Activated B cell treated with CpG ODN at 0.5 μM for 24 hours (primary cell): ENCODE measurements around the gene GET4. TPM values are rescaled to one million over a fixed set of nuclear protein-coding genes. Genes with fewer than 3 reads are reported as not detected.

Experiments
- ATAC-seq: fragments of 200-7000 bp; cut with Tn5 transposase; one replicate; pipeline ENCODE4 v1.10.0; 2021; ENCODE audit warnings: low read depth, mild to moderate bottlenecking, moderate library complexity
- CTCF ChIA-PET: fragments of 350-600 bp; sonication (Branson Sonifier 250); formaldehyde crosslinking; loops from one replicate; lab custom pipeline; 2021; ENCODE audit warnings: antibody characterized with exemption; lab: Charles Lee
- POLR2A ChIA-PET: fragments of 350-600 bp; sonication (Branson Sonifier 250); formaldehyde crosslinking; loops from one replicate; lab custom pipeline; 2021; ENCODE audit warnings: antibody characterized with exemption; lab: Charles Lee
- DNase-seq: peaks from one replicate; pipeline ENCODE4 v3.0.0; 2022
- H3K27ac Mint-ChIP-seq: one replicate; pipeline ENCODE4 v1.8.0; 2020; ENCODE audit warnings: mixed read lengths
- H3K27me3 Mint-ChIP-seq: one replicate; pipeline ENCODE4 v1.8.0; 2021; ENCODE audit warnings: mixed read lengths
- H3K36me3 Mint-ChIP-seq: one replicate; pipeline ENCODE4 v1.8.0; 2021; ENCODE audit warnings: low read depth, mixed read lengths
- H3K4me1 Mint-ChIP-seq: one replicate; pipeline ENCODE4 v1.8.0; 2021; ENCODE audit warnings: mixed read lengths
- H3K4me3 Mint-ChIP-seq: one replicate; pipeline ENCODE4 v1.8.0; 2020; ENCODE audit warnings: mild to moderate bottlenecking, mixed read lengths
- H3K9me3 Mint-ChIP-seq: one replicate; pipeline ENCODE4 v1.8.0; 2020; ENCODE audit warnings: mixed read lengths
- intact Hi-C: fragments of 100-400 bp; cut with micrococcal nuclease; formaldehyde crosslinking; loops from one replicate; pipeline ENCODE4 v1.15.1; 2024
- total RNA-seq: library from RNA; stranded (reverse); gene quantifications from 2 replicates; pipeline ENCODE4 v1.2.3, GENCODE V29; 2022
- TF ChIP-seq, protein P1 (sequence below): fragments of 200-600 bp; IDR thresholded peaks from one replicate; pipeline ENCODE4 v1.8.0; 2022; ENCODE audit warnings: antibody characterized with exemption, mild to moderate bottlenecking

Gene GET4
- total RNA-seq, 1 donor from 2014 or later = 41.4 TPM

DNA sequence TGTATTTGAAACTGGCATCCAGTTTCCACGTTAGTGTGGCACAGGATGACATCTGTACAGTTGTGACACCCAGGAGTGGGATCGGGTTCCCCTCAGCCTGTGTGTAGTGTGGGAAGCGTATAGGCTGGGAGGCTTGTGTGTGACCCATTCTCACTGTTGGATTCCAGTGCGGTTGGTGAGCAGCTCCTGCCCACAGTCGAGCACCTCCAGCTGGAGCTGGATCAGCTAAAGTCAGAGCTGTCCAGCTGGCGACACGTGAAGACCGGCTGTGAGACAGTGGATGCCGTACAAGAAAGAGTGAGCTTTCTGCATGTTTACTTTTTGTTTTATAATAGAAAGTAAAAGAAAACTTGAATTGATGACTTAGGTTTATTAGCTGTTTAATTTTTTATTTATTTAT is 18.7 kb upstream of the GET4 start:
- Mint-ChIP-seq H3K4me1 (no peaks in the 10 kb centered on the region), H3K27me3 (no peaks in the 10 kb centered on the region), H3K27ac (no peak overlapping the region), H3K36me3 (peaks cover 93% of the 10 kb centered on the region), H3K9me3 (no peaks in the 10 kb centered on the region), H3K4me3 (no peak overlapping the region)
- intact Hi-C loops = no loop called here
- ChIA-PET CTCF (no interaction called here), POLR2A (no interaction called here)
- no peak for DNase-seq
- ATAC-seq = no peak
- TF ChIP-seq, protein P1, sequence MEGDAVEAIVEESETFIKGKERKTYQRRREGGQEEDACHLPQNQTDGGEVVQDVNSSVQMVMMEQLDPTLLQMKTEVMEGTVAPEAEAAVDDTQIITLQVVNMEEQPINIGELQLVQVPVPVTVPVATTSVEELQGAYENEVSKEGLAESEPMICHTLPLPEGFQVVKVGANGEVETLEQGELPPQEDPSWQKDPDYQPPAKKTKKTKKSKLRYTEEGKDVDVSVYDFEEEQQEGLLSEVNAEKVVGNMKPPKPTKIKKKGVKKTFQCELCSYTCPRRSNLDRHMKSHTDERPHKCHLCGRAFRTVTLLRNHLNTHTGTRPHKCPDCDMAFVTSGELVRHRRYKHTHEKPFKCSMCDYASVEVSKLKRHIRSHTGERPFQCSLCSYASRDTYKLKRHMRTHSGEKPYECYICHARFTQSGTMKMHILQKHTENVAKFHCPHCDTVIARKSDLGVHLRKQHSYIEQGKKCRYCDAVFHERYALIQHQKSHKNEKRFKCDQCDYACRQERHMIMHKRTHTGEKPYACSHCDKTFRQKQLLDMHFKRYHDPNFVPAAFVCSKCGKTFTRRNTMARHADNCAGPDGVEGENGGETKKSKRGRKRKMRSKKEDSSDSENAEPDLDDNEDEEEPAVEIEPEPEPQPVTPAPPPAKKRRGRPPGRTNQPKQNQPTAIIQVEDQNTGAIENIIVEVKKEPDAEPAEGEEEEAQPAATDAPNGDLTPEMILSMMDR = no peak

DNA sequence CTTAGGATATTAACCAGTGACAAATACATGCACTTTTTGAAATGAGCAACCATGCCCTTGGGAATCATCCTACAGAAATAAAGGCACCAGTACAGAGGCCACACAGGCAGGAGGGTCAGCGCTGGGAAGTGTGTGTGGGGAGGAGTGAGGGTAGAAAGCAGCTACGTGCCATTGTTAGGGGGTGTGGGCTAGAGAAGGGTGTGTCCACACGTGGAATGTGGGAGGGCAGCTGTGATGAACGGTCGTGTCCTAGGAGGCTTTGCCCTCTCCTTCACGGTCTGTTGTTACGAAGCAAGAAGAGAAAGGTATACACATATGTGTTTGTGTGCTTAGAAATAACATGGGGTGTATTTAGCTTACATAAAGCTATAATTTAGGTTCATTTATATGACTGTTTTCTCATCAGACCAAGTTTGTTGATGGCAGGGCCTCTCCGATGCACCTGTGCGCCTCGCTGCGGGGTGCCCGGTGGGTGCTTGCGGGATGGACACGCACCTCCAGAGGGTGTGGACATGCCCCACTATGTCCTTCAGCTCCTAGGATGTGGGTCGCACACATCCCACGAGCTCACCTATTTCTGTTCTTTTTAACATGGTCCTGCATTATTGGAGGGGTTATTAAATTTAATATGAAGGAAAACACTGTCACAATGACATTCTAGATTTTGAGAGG is 16.9 kb upstream of the GET4 start:
- TF ChIP-seq, protein P1 = no peak
- no peaks in the 10 kb centered on the region for H3K27me3 Mint-ChIP-seq
- ATAC-seq (no peak), DNase-seq (no peak)
- H3K27ac Mint-ChIP-seq = no peak overlapping the region
- intact Hi-C loops = no loop called here
- peaks cover 85% of the 10 kb centered on the region for H3K36me3 Mint-ChIP-seq
- ChIA-PET CTCF (no interaction called here), POLR2A (interaction anchor here (0.6 to 0.7 kb wide), 2 partner anchors 28 to 59 kb away, joined by 3 to 5 read pairs; no protein-coding TSS in a partner anchor)
- H3K9me3 Mint-ChIP-seq = no peaks in the 10 kb centered on the region
- no peaks in the 10 kb centered on the region for H3K4me1 Mint-ChIP-seq
- H3K4me3 Mint-ChIP-seq = no peak overlapping the region

DNA sequence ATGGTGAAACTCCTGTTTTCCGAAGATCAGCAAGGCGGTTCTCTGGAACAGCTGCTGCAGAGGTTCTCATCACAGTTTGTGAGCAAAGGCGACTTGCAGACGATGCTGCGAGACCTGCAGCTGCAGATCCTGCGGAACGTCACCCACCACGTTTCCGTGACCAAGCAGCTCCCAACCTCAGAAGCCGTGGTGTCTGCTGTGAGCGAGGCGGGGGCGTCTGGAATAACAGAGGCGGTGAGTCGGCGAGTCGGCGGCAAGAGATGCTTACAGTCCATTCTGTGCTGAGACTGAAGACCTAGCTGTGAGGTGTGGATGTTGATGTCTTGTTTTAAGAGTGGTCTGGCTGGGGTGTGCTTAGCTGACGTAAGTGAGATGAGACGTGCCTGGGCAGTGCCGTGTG is 16.2 kb upstream of the GET4 start:
- peaks cover 84% of the 10 kb centered on the region for H3K36me3 Mint-ChIP-seq
- POLR2A ChIA-PET = interaction anchor here (0.7 kb wide), 1 partner anchor 28 kb away, joined by 3 read pairs; no protein-coding TSS in a partner anchor
- DNase-seq = no peak

DNA sequence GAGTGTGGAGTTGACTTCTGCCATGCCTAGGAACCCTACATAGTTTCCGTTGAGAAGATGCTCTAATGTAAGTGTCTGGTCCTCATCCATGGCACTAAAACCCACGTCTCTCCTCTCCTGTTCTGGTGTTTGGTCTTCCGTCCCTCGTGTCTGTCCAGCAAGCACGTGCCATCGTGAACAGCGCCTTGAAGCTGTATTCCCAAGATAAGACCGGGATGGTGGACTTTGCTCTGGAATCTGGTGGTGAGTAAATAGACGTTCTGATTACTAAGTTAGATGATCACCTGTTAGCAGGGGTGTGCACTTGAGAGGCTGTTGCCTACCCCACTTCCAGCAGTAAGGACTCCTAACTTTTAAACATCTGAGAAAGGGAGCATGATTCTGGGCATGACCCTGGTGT is 15.1 kb upstream of the GET4 start:
- ChIA-PET POLR2A (no interaction called here), CTCF (no interaction called here)
- TF ChIP-seq, protein P1 = no peak
- Mint-ChIP-seq H3K9me3 (no peaks in the 10 kb centered on the region), H3K4me1 (no peaks in the 10 kb centered on the region), H3K27me3 (no peaks in the 10 kb centered on the region), H3K27ac (no peak overlapping the region), H3K36me3 (peaks cover 84% of the 10 kb centered on the region), H3K4me3 (no peak overlapping the region)
- DNase-seq = no peak
- intact Hi-C loops = no loop called here
- no peak for ATAC-seq

More for the DNA sequence above, 16.2 kb upstream of the GET4 start:
- H3K27ac Mint-ChIP-seq = no peak overlapping the region
- H3K4me1 Mint-ChIP-seq = no peaks in the 10 kb centered on the region
- no peaks in the 10 kb centered on the region for H3K27me3 Mint-ChIP-seq
- intact Hi-C loops = no loop called here
- CTCF ChIA-PET = no interaction called here
- TF ChIP-seq, protein P1 = no peak
- no peaks in the 10 kb centered on the region for H3K9me3 Mint-ChIP-seq
- no peak for ATAC-seq
- no peak overlapping the region for H3K4me3 Mint-ChIP-seq

DNA sequence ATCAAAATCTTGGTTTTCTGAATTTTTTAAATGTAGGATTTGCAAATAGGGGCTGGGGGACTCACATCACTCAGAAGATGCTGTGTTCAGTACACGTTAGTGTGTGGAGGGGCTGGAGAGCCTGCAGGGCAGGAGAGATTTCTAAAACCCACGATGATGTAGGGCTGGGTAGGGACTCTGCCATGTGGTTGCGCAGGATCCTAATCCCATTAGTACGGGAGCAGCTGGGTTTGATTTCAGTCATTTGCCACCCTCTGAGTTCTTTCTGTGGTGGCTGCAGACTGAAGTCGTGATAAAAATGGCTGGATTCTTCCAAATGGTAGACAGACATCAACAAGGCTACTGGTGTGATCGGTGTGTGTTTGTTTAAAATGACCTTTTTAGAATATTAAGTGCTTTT is 14.2 kb upstream of the GET4 start:
- no peak overlapping the region for H3K27ac Mint-ChIP-seq
- TF ChIP-seq, protein P1 = no peak
- DNase-seq (no peak), ATAC-seq (no peak)
- intact Hi-C loops = no loop called here
- H3K4me1 Mint-ChIP-seq = no peaks in the 10 kb centered on the region
- ChIA-PET POLR2A (interaction anchor here (0.6 kb wide), 1 partner anchor 386 kb away, joined by 4 read pairs; no protein-coding TSS in a partner anchor), CTCF (no interaction called here)
- no peaks in the 10 kb centered on the region for H3K9me3 Mint-ChIP-seq
- H3K27me3 Mint-ChIP-seq = no peaks in the 10 kb centered on the region
- H3K4me3 Mint-ChIP-seq = no peak overlapping the region
- H3K36me3 Mint-ChIP-seq = peaks cover 82% of the 10 kb centered on the region
